ENCODE measurements around the gene IGFLR1.
"Not testable (repeated sequence)": the region's sequence is repeated elsewhere in the genome, so short reads cannot be mapped to it uniquely, and the experiment has no call there.

Gene IGFLR1

DNA sequence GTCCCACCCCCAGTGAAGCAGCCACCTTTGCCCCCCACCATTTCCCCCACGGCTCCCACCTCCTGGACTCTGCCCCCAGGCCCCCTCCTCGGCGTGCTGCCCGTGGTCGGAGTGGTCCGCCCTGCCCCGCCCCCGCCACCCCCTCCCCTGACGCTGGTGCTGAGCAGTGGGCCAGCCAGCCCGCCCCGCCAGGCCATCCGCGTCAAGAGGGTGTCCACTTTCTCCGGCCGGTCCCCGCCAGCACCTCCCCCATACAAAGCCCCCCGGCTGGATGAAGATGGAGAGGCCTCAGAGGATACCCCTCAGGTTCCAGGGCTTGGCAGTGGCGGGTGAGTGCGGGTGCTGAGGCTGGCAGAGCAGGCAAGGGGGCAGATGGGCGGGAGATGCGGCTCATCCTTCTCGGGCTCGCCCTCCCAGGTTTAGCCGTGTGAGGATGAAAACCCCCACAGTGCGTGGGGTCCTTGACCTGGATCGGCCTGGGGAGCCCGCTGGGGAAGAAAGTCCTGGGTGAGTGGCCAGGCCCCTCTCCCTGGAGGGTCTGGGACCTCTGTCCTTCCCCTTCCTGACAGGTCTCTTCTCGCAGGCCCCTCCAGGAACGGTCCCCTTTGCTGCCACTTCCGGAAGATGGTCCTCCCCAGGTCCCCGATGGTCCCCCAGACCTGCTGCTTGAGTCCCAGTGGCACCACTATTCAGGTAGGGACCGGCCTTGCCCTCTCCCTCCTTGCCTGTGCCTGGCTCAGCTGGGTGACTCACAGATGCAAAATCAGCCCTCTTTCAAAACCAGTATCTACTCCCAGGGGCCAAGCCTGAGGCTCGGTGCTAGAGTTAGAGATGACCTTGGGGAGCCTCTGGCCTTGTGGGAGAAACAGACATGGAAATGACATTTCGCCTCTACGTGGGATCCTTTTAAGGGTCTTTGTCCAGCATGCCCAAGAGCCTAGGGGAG, 8.8 kb downstream of the IGFLR1 start:
- H3K27ac Mint-ChIP-seq = no peak overlapping the region

DNA sequence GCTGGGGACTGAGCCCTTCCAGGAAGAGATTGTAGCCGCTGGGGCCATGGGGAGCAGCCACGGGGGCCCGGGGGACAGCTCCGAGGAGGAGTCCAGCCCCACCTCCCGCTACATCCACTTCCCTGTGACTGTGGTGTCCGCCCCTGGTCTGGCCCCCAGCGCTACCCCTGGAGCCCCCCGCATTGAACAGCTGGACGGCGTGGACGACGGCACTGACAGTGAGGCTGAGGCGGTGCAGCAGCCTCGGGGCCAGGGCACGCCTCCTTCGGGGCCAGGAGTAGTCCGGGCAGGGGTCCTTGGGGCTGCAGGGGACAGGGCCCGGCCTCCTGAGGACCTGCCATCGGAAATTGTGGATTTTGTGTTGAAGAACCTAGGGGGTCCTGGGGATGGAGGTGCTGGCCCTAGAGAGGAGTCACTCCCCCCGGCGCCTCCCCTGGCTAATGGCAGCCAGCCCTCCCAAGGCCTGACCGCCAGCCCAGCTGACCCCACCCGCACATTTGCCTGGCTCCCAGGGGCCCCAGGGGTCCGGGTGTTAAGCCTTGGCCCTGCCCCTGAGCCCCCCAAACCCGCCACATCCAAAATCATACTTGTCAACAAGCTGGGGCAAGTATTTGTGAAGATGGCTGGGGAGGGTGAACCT, 9.6 kb downstream of the IGFLR1 start:
- no peak overlapping the region for H3K4me3 Mint-ChIP-seq
- H3K27ac Mint-ChIP-seq = no peak overlapping the region
- H3K9me3 Mint-ChIP-seq = no peaks in the 10 kb centered on the region
- intact Hi-C loops (cut with micrococcal nuclease) = no loop called here
- peaks cover 100% of the 10 kb centered on the region for H3K36me3 Mint-ChIP-seq (ENCODE audit: low read depth)
- H3K27me3 Mint-ChIP-seq = no peaks in the 10 kb centered on the region
- peaks cover 15% of the 10 kb centered on the region for H3K4me1 Mint-ChIP-seq (ENCODE audit: low read depth)

More for the DNA sequence above, 8.8 kb downstream of the IGFLR1 start:
- H3K4me3 Mint-ChIP-seq = no peak overlapping the region
- peaks cover 100% of the 10 kb centered on the region for H3K36me3 Mint-ChIP-seq (ENCODE audit: low read depth)
- no peaks in the 10 kb centered on the region for H3K9me3 Mint-ChIP-seq
- intact Hi-C loops (cut with micrococcal nuclease) = no loop called here
- peaks cover 18% of the 10 kb centered on the region for H3K4me1 Mint-ChIP-seq (ENCODE audit: low read depth)
- no peaks in the 10 kb centered on the region for H3K27me3 Mint-ChIP-seq

DNA sequence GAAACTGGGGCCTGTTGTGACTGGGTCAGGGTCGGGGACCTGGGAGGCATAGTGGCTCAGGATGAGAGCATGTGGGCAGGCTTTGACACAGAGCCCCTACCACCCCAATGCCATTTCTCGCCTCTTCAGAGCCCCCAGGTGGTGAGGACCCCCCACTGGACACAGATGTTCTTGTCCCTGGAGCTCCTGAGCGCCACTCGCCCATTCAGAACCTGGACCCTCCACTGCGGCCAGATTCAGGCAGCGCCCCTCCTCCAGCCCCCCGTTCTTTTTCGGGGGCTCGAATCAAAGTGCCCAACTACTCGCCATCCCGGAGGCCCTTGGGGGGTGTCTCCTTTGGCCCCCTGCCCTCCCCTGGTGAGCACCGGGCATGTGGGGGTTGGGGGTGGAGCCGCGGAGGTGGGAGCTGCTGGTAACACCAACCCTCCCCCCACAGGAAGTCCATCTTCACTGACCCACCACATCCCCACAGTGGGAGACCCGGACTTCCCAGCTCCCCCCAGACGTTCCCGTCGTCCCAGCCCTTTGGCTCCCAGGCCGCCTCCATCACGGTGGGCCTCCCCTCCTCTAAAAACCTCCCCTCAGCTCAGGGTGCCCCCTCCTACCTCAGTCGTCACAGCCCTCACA, 10.4 kb downstream of the IGFLR1 start:
- intact Hi-C loops (cut with micrococcal nuclease) = no loop called here
- Mint-ChIP-seq H3K4me1 (ENCODE audit: low read depth) (peaks cover 11% of the 10 kb centered on the region), H3K9me3 (no peaks in the 10 kb centered on the region), H3K27ac (no peak overlapping the region), H3K27me3 (no peaks in the 10 kb centered on the region), H3K36me3 (ENCODE audit: low read depth) (peaks cover 100% of the 10 kb centered on the region), H3K4me3 (no peak overlapping the region)

DNA sequence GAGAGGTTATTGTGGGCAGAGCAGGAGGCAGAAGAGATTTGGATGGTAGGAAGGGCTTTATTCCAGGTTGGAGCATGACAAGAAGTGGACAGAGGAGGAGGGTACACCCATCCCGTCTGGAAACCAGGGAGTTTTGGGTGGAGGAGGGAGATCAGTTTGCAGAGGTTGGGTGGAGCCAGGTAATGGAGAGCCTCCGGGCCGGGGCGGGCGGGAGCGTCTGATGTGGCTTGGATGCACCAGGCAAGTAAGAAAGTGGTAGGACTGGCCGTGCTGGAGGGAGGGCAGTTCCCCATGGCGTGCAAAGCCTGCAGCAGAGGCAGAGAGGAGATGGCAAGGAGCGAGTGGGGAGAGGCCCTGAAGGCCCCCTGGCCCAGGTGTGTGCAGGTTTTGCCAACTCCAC, 10.9 kb downstream of the IGFLR1 start:
- Mint-ChIP-seq H3K9me3 (no peaks in the 10 kb centered on the region), H3K36me3 (ENCODE audit: low read depth) (peaks cover 100% of the 10 kb centered on the region), H3K27me3 (no peaks in the 10 kb centered on the region), H3K4me1 (ENCODE audit: low read depth) (peaks cover 6% of the 10 kb centered on the region), H3K27ac (peak overlapping the region; percentile 7), H3K4me3 (no peak overlapping the region)
- intact Hi-C loops (cut with micrococcal nuclease) = no loop called here

DNA sequence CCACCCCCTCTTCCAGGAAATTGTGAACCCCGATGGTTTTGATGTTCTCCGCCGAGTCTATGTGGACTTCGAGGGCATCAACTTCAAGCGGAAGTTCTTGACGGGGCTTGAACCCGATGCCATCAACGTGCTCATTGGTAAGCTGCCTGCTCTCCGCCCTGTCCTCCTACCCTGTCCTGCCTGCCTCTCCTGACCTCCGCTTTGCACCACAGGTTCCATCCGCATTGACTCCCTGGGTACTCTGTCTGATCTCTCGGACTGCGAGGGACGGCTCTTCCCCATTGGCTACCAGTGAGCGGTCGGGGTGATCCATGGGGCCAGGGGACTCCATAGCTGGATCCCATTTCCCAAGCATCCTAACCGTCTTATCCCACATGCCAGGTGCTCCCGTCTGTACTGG, 11.9 kb downstream of the IGFLR1 start:
- Mint-ChIP-seq H3K9me3 (no peaks in the 10 kb centered on the region), H3K27me3 (no peaks in the 10 kb centered on the region), H3K27ac (no peak overlapping the region)

DNA sequence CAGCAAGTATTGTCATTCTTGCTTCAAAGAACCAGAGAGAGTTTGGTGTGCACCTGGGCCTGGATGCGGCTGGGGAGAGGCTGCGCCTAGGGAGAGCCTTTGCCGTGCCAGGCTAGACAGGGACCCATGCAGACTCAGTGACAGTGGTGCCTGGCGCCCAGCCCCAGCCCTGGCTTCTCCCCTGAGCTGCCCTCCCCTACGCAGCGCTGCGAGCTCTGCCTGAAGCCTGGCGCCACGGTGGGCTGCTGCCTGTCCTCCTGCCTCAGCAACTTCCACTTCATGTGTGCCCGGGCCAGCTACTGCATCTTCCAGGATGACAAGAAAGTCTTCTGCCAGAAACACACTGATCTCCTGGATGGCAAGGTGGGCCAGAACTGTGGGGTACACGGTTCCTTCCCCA, 12.5 kb downstream of the IGFLR1 start:
- Mint-ChIP-seq H3K27ac (no peak overlapping the region), H3K4me3 (no peak overlapping the region), H3K4me1 (ENCODE audit: low read depth) (peaks cover 6% of the 10 kb centered on the region), H3K9me3 (no peaks in the 10 kb centered on the region), H3K36me3 (ENCODE audit: low read depth) (peaks cover 100% of the 10 kb centered on the region), H3K27me3 (no peaks in the 10 kb centered on the region)
- intact Hi-C loops (cut with micrococcal nuclease) = no loop called here

More for the DNA sequence above, 11.9 kb downstream of the IGFLR1 start:
- Mint-ChIP-seq H3K4me3 (no peak overlapping the region), H3K4me1 (ENCODE audit: low read depth) (peaks cover 6% of the 10 kb centered on the region), H3K36me3 (ENCODE audit: low read depth) (peaks cover 100% of the 10 kb centered on the region)
- intact Hi-C loops (cut with micrococcal nuclease) = no loop called here

DNA sequence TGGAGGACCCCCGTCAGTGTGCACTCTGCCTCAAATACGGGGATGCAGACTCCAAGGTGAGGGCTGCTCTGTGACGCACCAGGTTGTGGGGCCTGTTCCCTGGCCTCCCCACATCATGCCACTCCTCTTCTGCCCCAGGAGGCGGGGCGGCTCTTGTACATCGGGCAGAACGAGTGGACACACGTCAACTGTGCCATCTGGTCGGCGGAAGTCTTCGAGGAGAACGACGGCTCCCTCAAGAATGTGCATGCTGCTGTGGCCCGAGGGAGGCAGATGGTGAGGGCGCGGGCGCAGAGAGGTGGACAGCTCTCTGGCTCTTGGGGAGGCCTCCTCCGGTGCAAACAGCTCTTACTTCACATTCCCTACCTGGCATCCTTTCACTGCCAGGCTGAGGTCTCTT, 13.2 kb downstream of the IGFLR1 start:
- intact Hi-C loops (cut with micrococcal nuclease) = no loop called here
- Mint-ChIP-seq H3K9me3 (no peaks in the 10 kb centered on the region), H3K4me1 (ENCODE audit: low read depth) (no peaks in the 10 kb centered on the region), H3K4me3 (no peak overlapping the region), H3K27me3 (no peaks in the 10 kb centered on the region), H3K36me3 (ENCODE audit: low read depth) (peaks cover 100% of the 10 kb centered on the region), H3K27ac (no peak overlapping the region)

DNA sequence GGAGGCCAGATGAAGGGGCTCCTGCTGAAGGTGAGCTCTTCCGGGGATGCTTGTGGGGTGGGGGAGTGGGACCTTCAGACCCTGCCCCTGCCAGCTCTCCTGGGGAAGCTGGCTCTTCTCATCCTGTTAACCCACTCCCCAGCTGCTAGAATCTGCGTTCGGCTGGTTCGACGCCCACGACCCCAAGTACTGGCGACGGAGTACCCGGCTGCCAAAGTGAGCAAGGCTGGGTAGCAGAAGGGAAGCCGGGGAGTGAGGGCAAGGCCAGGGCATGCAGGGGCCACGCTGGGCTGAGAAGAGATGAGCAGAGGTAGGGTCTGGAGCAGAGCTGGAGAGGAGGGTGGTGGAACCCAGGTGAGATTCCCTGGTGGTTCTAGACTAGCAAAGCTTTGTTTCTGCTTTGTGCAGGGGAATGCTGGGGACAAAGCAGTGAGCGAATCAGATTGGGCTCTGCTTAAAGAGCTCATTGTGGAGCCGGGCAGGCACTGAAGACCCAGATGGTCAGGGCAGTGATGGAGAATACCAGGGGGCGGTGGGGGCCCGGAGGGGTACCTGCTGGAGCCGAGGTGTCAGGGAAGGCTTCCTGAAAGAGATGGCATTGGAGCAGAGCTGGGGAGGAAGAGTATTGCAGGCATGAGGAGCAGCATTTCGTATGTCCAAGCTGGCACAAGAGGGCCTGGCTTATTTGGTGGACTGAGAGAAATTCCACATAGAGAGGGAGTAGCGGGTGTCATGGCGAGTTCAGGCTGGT, 14.1 kb downstream of the IGFLR1 start:
- H3K4me3 Mint-ChIP-seq = no peak overlapping the region
- no peak overlapping the region for H3K27ac Mint-ChIP-seq
- H3K9me3 Mint-ChIP-seq = no peaks in the 10 kb centered on the region
- no peaks in the 10 kb centered on the region for H3K4me1 Mint-ChIP-seq (ENCODE audit: low read depth)
- peaks cover 100% of the 10 kb centered on the region for H3K36me3 Mint-ChIP-seq (ENCODE audit: low read depth)
- no peaks in the 10 kb centered on the region for H3K27me3 Mint-ChIP-seq
- intact Hi-C loops (cut with micrococcal nuclease) = no loop called here

DNA sequence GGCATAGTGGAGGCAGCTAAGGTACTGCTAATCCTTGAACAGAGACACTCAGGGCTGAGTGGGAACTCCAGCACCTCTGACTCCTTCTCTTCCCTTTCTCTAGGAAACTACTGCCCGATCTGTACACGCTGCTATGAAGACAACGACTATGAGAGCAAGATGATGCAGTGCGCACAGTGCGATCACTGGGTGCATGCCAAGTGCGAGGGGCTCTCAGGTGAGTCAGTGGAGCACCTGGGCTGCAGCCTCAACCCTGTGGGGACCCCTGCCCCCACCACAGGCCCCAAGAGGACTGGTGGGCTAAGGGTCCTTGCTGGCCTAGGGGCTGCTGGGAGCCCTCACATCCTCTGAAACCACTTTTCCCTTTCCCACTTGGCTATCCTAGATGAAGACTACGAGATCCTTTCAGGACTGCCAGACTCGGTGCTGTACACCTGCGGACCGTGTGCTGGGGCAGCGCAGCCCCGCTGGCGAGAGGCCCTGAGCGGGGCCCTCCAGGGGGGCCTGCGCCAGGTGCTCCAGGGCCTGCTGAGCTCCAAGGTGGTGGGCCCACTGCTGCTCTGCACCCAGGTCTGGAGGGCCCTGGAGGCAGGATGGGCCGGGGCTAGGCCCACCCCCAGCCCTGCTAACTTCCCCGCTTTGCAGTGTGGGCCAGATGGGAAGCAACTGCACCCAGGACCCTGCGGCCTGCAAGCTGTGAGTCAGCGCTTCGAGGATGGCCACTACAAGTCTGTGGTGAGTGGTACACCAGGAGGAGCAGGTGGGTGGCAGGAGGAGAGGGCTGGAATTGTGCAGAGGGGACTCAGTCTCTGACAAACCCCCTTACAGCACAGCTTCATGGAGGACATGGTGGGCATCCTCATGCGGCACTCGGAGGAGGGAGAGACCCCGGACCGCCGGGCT, 14.9 kb downstream of the IGFLR1 start:
- intact Hi-C loops (cut with micrococcal nuclease) = no loop called here
- Mint-ChIP-seq H3K9me3 (no peaks in the 10 kb centered on the region), H3K4me3 (no peak overlapping the region), H3K36me3 (ENCODE audit: low read depth) (peaks cover 100% of the 10 kb centered on the region), H3K27me3 (no peaks in the 10 kb centered on the region), H3K4me1 (ENCODE audit: low read depth) (no peaks in the 10 kb centered on the region), H3K27ac (no peak overlapping the region)

DNA sequence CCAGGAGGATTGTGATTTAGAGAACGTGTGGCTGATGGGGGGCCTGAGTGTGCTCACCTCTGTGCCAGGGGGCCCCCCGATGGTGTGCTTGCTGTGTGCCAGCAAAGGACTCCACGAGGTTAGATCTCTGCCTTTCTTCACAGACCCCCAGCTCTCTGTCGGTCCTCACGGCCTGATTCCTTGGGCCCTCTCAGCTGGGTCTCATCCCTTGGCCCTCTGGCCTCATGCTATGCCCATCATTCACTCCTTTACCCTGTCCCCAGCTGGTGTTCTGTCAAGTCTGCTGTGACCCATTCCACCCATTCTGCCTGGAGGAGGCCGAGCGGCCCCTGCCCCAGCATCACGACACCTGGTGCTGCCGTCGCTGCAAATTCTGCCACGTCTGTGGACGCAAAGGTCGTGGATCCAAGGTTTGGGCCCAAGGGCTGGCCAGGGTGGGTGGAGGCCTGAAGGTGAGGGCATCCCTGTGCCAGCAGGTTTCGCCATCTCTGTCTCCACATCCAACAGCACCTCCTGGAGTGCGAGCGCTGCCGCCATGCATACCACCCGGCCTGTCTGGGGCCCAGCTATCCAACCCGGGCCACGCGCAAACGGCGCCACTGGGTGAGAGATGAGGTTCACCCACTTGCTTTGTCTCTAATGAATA, 16.9 kb downstream of the IGFLR1 start:
- Mint-ChIP-seq H3K4me3 (no peak overlapping the region), H3K27me3 (no peaks in the 10 kb centered on the region), H3K4me1 (ENCODE audit: low read depth) (peaks cover 15% of the 10 kb centered on the region), H3K9me3 (no peaks in the 10 kb centered on the region), H3K27ac (no peak overlapping the region), H3K36me3 (ENCODE audit: low read depth) (peaks cover 100% of the 10 kb centered on the region)
- intact Hi-C loops (cut with micrococcal nuclease) = no loop called here

DNA sequence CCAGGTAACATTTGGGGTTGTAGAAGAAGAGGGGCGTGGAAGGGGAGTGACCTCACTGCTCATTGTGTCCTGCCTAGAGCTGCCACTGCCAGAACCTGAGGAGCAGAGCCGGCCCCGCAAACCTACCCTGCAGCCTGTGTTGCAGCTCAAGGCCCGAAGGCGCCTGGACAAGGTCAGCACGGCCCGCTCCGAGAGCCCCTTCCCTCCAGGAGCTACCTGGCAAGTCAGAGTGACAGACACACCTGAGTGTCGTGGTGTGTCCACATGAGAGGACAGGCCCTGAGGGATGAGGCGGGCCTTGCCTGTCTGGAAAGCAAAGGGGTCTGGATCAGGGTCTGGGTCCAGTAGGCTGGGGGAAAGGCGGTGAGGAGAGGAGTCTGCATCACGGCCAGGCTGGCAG, 17.7 kb downstream of the IGFLR1 start:
- no peaks in the 10 kb centered on the region for H3K27me3 Mint-ChIP-seq
- H3K27ac Mint-ChIP-seq = no peak overlapping the region
- intact Hi-C loops (cut with micrococcal nuclease) = no loop called here
- no peak overlapping the region for H3K4me3 Mint-ChIP-seq
- H3K36me3 Mint-ChIP-seq (ENCODE audit: low read depth) = peaks cover 100% of the 10 kb centered on the region
- H3K9me3 Mint-ChIP-seq = no peaks in the 10 kb centered on the region
- peaks cover 21% of the 10 kb centered on the region for H3K4me1 Mint-ChIP-seq (ENCODE audit: low read depth)

DNA sequence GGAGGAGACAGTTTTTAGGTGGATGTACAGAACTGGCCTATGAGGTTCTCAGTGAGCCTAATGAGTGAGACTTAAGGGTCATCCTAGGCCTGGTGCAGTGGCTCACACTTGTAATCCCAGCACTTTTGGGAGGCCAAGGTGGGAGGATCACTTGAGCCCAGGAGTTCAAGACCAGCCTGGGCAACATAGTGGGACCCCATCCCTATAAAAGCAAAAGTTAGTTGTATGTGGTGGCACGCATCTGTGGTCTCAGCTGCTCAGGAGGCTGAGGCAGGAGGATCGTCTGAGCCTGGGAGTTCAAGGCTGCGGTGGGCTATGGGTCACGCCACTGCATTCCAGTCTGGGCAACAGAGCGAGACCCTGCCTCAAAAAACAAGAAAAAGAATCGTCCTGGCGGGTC, 18.1 kb downstream of the IGFLR1 start:
- H3K4me1 Mint-ChIP-seq (ENCODE audit: low read depth) = peaks cover 25% of the 10 kb centered on the region
- H3K4me3 Mint-ChIP-seq; H3K9me3 Mint-ChIP-seq; H3K27ac Mint-ChIP-seq; H3K27me3 Mint-ChIP-seq; intact Hi-C loops (cut with micrococcal nuclease): not testable (repeated sequence)
- H3K36me3 Mint-ChIP-seq (ENCODE audit: low read depth) = peaks cover 100% of the 10 kb centered on the region

DNA sequence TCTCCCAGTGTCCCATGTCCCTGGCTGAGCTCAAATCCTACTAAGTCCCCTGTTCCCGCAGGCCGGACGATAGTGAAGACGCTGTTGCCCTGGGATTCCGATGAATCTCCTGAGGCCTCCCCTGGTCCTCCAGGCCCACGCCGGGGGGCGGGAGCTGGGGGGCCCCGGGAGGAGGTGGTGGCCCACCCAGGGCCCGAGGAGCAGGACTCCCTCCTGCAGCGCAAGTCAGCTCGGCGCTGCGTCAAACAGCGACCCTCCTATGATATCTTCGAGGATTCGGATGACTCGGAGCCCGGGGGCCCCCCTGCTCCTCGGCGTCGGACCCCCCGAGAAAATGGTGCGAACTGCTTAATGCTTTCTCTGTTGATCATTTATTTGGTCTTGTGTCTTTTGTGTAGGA, 18.6 kb downstream of the IGFLR1 start:
- Mint-ChIP-seq H3K9me3 (no peaks in the 10 kb centered on the region), H3K36me3 (ENCODE audit: low read depth) (peaks cover 95% of the 10 kb centered on the region), H3K27me3 (no peaks in the 10 kb centered on the region), H3K4me3 (no peak overlapping the region), H3K4me1 (ENCODE audit: low read depth) (peaks cover 30% of the 10 kb centered on the region), H3K27ac (no peak overlapping the region)
- intact Hi-C loops (cut with micrococcal nuclease) = no loop called here
